IMR-90 (cell line): ENCODE results near the gene ATP2A3. TPM values are rescaled to one million over a fixed set of nuclear protein-coding genes. Genes with fewer than 3 reads are reported as not detected.

Experiments
- ATAC-seq: fragments of 200-7000 bp; cut with Tn5 transposase; 2 replicates; pipeline ENCODE4 v1.9.1; 2020; ENCODE audit warnings: low read depth, mild to moderate bottlenecking, moderate library complexity
- BruUV-seq: library from RNA; stranded (reverse); fragments of 400-500 nt; replicated peaks from 2 replicates; lab custom pipeline; 2021; lab: Mats Ljungman, UMichigan
- CTCF ChIA-PET: fragments of 300-600 bp; formaldehyde crosslinking; extraction: SDS; loops from one replicate; lab custom pipeline; 2021; ENCODE audit warnings: antibody characterized with exemption; lab: Yijun Ruan, JAX
- POLR2A ChIA-PET: fragments of 300-600 bp; sonication (Branson Sonifier 250); formaldehyde crosslinking; loops from one replicate; lab custom pipeline; 2022; ENCODE audit warnings: antibody characterized with exemption; ENCODE audit not compliant: unreplicated experiment; lab: Charles Lee
- DNase-seq: peaks from one replicate; pipeline ENCODE4 v3.0.0; 2013
- H2AFZ ChIP-seq: replicated peaks from 2 replicates; pipeline ENCODE3; 2013; ENCODE audit warnings: low read length, mild to moderate bottlenecking; ENCODE audit not compliant: poor library complexity
- H2AK5ac ChIP-seq: 2 replicates; pipeline ENCODE4 v1.6.1; 2013; ENCODE audit warnings: low read depth, low read length, inconsistent platforms
- H2AK9ac ChIP-seq: replicated peaks from 2 replicates; pipeline ENCODE3; 2013; ENCODE audit warnings: mild to moderate bottlenecking, low read depth, low read length, moderate library complexity; ENCODE audit not compliant: poor library complexity
- H2BK120ac ChIP-seq: 2 replicates; pipeline ENCODE4 v1.6.1; 2013; ENCODE audit warnings: low read depth, low read length, inconsistent platforms
- H2BK15ac ChIP-seq: 3 replicates; pipeline ENCODE4 v1.6.1; 2013; ENCODE audit warnings: low read depth, low read length, inconsistent platforms
- H2BK20ac ChIP-seq: 2 replicates; pipeline ENCODE4 v1.6.1; 2013; ENCODE audit warnings: low read depth, mild to moderate bottlenecking, inconsistent platforms, low read length, moderate library complexity
- H2BK5ac ChIP-seq: 2 replicates; pipeline ENCODE4 v1.6.1; 2013; ENCODE audit warnings: mild to moderate bottlenecking, low read depth, low read length, inconsistent platforms; ENCODE audit not compliant: poor library complexity, severe bottlenecking
- H3K14ac ChIP-seq: replicated peaks from 2 replicates; pipeline ENCODE4 v1.6.1; 2013; ENCODE audit warnings: low read depth, low read length, inconsistent platforms
- H3K18ac ChIP-seq: 2 replicates; pipeline ENCODE4 v1.6.1; 2013; ENCODE audit warnings: low read depth, low read length, control low read depth
- H3K23ac ChIP-seq: 2 replicates; pipeline ENCODE4 v1.6.1; 2013; ENCODE audit warnings: low read depth, low read length, inconsistent platforms
- H3K27ac ChIP-seq: 2 replicates; pipeline ENCODE4 v1.5.1; 2013; ENCODE audit warnings: mild to moderate bottlenecking, control low read depth, low read length; ENCODE audit not compliant: insufficient read depth
- H3K27me3 ChIP-seq: 2 replicates; pipeline ENCODE4 v1.6.1; 2013; ENCODE audit warnings: low read length; ENCODE audit not compliant: control insufficient read depth, insufficient read depth
- H3K36me3 ChIP-seq: 2 replicates; pipeline ENCODE4 v1.6.1; 2013; ENCODE audit warnings: low read length, mixed read lengths; ENCODE audit not compliant: control insufficient read depth, insufficient read depth
- H3K4ac ChIP-seq: 2 replicates; pipeline ENCODE4 v1.6.1; 2013; ENCODE audit warnings: low read depth, low read length, inconsistent platforms
- H3K4me1 ChIP-seq: 2 replicates; pipeline ENCODE4 v1.6.1; 2013; ENCODE audit warnings: low read length, mixed read lengths; ENCODE audit not compliant: control insufficient read depth, insufficient read depth
- H3K4me2 ChIP-seq: 2 replicates; pipeline ENCODE4 v1.6.1; 2013; ENCODE audit warnings: low read depth, mild to moderate bottlenecking, control low read depth, low read length, moderate library complexity
- H3K4me3 ChIP-seq: 2 replicates; pipeline ENCODE4 v1.5.1; 2013; ENCODE audit warnings: low read depth, mild to moderate bottlenecking, control low read depth, low read length, moderate library complexity; ENCODE audit not compliant: insufficient read depth
- H3K56ac ChIP-seq: 2 replicates; pipeline ENCODE4 v1.6.1; 2013; ENCODE audit warnings: low read length, inconsistent platforms; ENCODE audit not compliant: insufficient read depth; ENCODE audit errors: extremely low read depth
- H3K79me1 ChIP-seq, 2 experiments: 2 replicates each; pipeline ENCODE4 v1.6.1; 2013; ENCODE audit warnings: low read length in 2 of 2, inconsistent platforms in 1 of 2, low read depth in 1 of 2
- H3K9ac ChIP-seq: 2 replicates; pipeline ENCODE4 v1.6.1; 2013; ENCODE audit warnings: low read depth, low read length, control low read depth
- H3K9me1 ChIP-seq: 2 replicates; pipeline ENCODE4 v1.6.1; 2013; ENCODE audit warnings: low read length, inconsistent platforms; ENCODE audit not compliant: insufficient read depth
- H3K9me3 ChIP-seq: 2 replicates; pipeline ENCODE4 v1.6.1; 2013; ENCODE audit warnings: low read length; ENCODE audit not compliant: control insufficient read depth, insufficient read depth
- H4K20me1 ChIP-seq: 2 replicates; pipeline ENCODE4 v1.6.1; 2013; ENCODE audit warnings: low read length, inconsistent platforms; ENCODE audit not compliant: insufficient read depth
- H4K5ac ChIP-seq: 2 replicates; pipeline ENCODE4 v1.6.1; 2013; ENCODE audit warnings: mild to moderate bottlenecking, low read depth, low read length, control low read depth
- H4K8ac ChIP-seq, 2 experiments: 2 replicates each; pipeline ENCODE4 v1.6.1; 2013; ENCODE audit warnings: low read depth in 2 of 2, low read length in 2 of 2, control low read depth in 1 of 2, inconsistent platforms in 1 of 2
- H4K91ac ChIP-seq: 2 replicates; pipeline ENCODE4 v1.6.1; 2013; ENCODE audit warnings: low read depth, low read length, inconsistent platforms; ENCODE audit not compliant: insufficient read depth
- CEBPB ChIP-seq: IDR thresholded peaks from 2 replicates; pipeline ENCODE4 v1.6.1; 2012; ENCODE audit warnings: low read depth, low read length, improper control_type of control experiment
- RAD21 ChIP-seq: IDR thresholded peaks from 2 replicates; pipeline ENCODE4 v1.6.1; 2012; ENCODE audit warnings: low read length, improper control_type of control experiment
- WGBS, 2 experiments: methylation state at CpG; one replicate each; pipeline versions ENCODE4 v1.1.5 to v1.1.7; 2013; ENCODE audit warnings: missing lambda C conversion rate in 2 of 2; ENCODE audit not compliant: insufficient read length in 1 of 2; ENCODE audit errors: extremely low coverage in 2 of 2; 5-methylcytosine and 5-hydroxymethylcytosine counted together
- dilution Hi-C: fragments of 300-500 bp; cut with HindIII; formaldehyde crosslinking; loops from one replicate; pipeline ENCODE4 v1.14.3; 2018; ENCODE audit warnings: low sequenced_read_pairs; ENCODE audit not compliant: unreplicated experiment
- in situ Hi-C: fragments of 300-500 bp; cut with MboI; formaldehyde crosslinking; loops from 3 replicates; pipeline ENCODE4 v1.14.3; 2019; ENCODE audit warnings: low sequenced_read_pairs, inconsistent platforms, mixed read lengths
- intact Hi-C: fragments of 100-400 bp; cut with micrococcal nuclease; formaldehyde crosslinking; loops from 2 replicates; pipeline ENCODE4 v1.10.0; 2022
- polyA plus RNA-seq, 3 experiments: library from polyadenylated mRNA; depleted of rRNA; stranded (reverse); fragments of >200 nt; gene quantifications; 2 replicates each; pipeline ENCODE4 v1.2.3, GENCODE V29; 2012; ENCODE audit warnings: low replicate concordance in 1 of 3
- total RNA-seq: library from RNA; depleted of rRNA; stranded (reverse); fragments of >200 nt; gene quantifications from 2 replicates; pipeline ENCODE4 v1.2.3, GENCODE V29; 2012

Gene ATP2A3
- total and polyA plus RNA-seq, 2 of the 4 experiments (the other 2 are of a cell fraction): 0.18 to 0.63 TPM

DNA sequence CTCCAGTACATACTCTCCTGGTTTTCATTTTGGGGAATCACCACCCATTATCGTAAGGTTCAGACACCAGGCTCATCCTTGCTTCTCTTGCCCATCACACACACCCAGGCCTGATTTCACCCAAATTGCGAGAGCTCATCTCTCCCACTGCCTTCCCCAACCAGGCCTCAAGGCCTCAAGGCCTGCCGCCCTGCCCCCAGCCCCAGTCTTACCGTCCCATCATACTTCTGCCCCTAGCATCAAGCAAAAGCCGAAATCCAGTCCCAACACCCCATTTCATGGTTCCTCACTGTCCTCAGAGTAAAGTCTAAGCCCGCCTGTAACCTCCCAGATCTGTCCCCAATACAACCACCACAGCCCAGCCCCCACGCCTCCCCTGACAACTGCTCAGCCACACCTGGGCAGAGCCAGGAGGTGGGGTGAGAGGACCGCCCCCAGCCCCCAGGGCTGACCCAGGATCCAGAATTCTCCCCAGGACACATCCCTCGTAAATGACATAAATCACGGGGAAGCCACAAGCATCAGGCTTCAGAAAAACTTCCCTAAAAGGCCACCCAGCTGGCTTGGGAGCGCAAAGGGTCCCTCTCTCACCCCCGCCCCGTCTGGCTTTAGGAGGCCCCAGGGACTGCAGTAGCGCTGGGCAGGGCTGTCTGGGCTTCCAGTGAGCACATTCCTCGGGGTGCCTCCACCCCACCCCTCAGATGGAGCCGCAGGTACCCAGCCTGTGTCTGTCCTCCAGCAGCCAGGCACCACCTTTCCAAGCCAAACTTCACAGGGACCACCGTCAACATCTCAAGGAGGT lies 38.4 kb downstream of the ATP2A3 start:
- H3K9me1 ChIP-seq: no peaks in the 10 kb centered on the region
- no peak for TF ChIP-seq CEBPB
- no peak for TF ChIP-seq RAD21
- intact Hi-C loops: no loop called here
- H4K91ac ChIP-seq: no peak overlapping the region
- no peaks in the 10 kb centered on the region for H4K20me1 ChIP-seq
- no peaks in the 10 kb centered on the region for H3K9me3 ChIP-seq
- CTCF ChIA-PET: no interaction called here
- H3K23ac ChIP-seq: no peak overlapping the region
- no peak for DNase-seq
- no peak overlapping the region for H2AK5ac ChIP-seq
- no peak for ATAC-seq
- POLR2A ChIA-PET: no interaction called here
- H3K9ac ChIP-seq: no peak overlapping the region
- peak overlapping the region; percentile 55 for H2AK9ac ChIP-seq
- H4K8ac ChIP-seq: no peak overlapping the region
- H3K18ac ChIP-seq: no peak overlapping the region
- H3K36me3 ChIP-seq: no peaks in the 10 kb centered on the region
- H4K5ac ChIP-seq: no peak overlapping the region
- no peak overlapping the region for H3K56ac ChIP-seq
- peaks cover 5% of the 10 kb centered on the region; the same call in 1 of the 2 replicates for H3K27me3 ChIP-seq
- H3K14ac ChIP-seq: no peak overlapping the region
- H3K4me1 ChIP-seq: peaks cover 3% of the 10 kb centered on the region; the same call in 1 of the 2 replicates
- BruUV-seq: no TSS peak
- no peak overlapping the region for H2BK5ac ChIP-seq
- no peak overlapping the region for H3K27ac ChIP-seq
- WGBS, 2 experiments: 67% methylated on average over 6 of the region's 17 CpGs; no CpG with 5 or more reads in 1 of the 2 experiments
- in situ Hi-C loops: no loop called here
- H3K79me1 ChIP-seq: no peaks in the 10 kb centered on the region
- no peak overlapping the region for H2BK20ac ChIP-seq
- H3K4ac ChIP-seq: no peak overlapping the region
- dilution Hi-C loops: no loop called here
- H2BK120ac ChIP-seq: no peak overlapping the region
- H2BK15ac ChIP-seq: no peak overlapping the region
- H3K4me3 ChIP-seq: no peak overlapping the region
- no peak overlapping the region for H3K4me2 ChIP-seq
- H2AFZ ChIP-seq: no peak overlapping the region
